22Rv1 (cell line): Measurements from ENCODE around the gene SURF6.

Experiments
- H3K27ac ChIP-seq: fragments of 450-650 bp; 2 replicates; pipeline ENCODE4 v1.5.1; 2017
- CTCF ChIP-seq: fragments of 450-650 bp; IDR thresholded peaks from 2 replicates; pipeline ENCODE4 v1.5.1; 2017; ENCODE audit warnings: mild to moderate bottlenecking
- ZFX ChIP-seq: fragments of 450-650 bp; IDR thresholded peaks from 2 replicates; pipeline ENCODE4 v1.6.1; 2017; ENCODE audit warnings: antibody characterized with exemption, borderline replicate concordance

The SURF6 gene

GRCh38 chr9:133280392-133280791 lies 55.6 kb downstream of the SURF6 start:
- H3K27ac ChIP-seq: no peak overlapping the region

More at GRCh38 chr9:133280392-133280791, 55.6 kb downstream of the SURF6 start:
- TF ChIP-seq ZFX: no peak
- no peak for TF ChIP-seq CTCF
